Parathyroid adenoma (tissue), 2 donors: ENCODE measurements around the gene WWP2.
A peak's percentile ranks its signal among the peaks of the same experiment; 100 is the strongest.

ENCODE experiments used
- H2AFZ ChIP-seq: fragments of 300-600 bp; sonication (generic); one replicate; pipeline ENCODE4 v1.7.0; 2017; ENCODE audit warnings: antibody characterized with exemption, mild to moderate bottlenecking
- H3K27ac ChIP-seq: fragments of 300-600 bp; sonication (generic); one replicate; pipeline ENCODE4 v1.7.0; 2017
- H3K27me3 ChIP-seq: fragments of 300-600 bp; sonication (generic); one replicate; pipeline ENCODE4 v1.7.0; 2017; ENCODE audit warnings: low read length; ENCODE audit not compliant: control insufficient read depth, insufficient read depth
- H3K36me3 ChIP-seq: fragments of 300-600 bp; sonication (generic); one replicate; pipeline ENCODE4 v1.7.0; 2017; ENCODE audit warnings: low read length; ENCODE audit not compliant: control insufficient read depth, insufficient read depth
- H3K4me1 ChIP-seq: fragments of 300-600 bp; sonication (generic); one replicate; pipeline ENCODE4 v1.7.0; 2017; ENCODE audit warnings: control low read depth
- H3K4me2 ChIP-seq: fragments of 300-600 bp; sonication (generic); one replicate; pipeline ENCODE4 v1.7.0; 2017; ENCODE audit warnings: low read length
- H3K4me3 ChIP-seq: fragments of 300-600 bp; sonication (generic); one replicate; pipeline ENCODE4 v1.7.0; 2017; ENCODE audit warnings: low read depth, low read length
- H3K79me2 ChIP-seq: fragments of 300-600 bp; sonication (generic); one replicate; pipeline ENCODE4 v1.7.0; 2017; ENCODE audit warnings: control low read depth
- H3K9ac ChIP-seq: fragments of 300-600 bp; sonication (generic); one replicate; pipeline ENCODE4 v1.7.0; 2017; ENCODE audit warnings: mild to moderate bottlenecking
- H3K9me3 ChIP-seq: fragments of 300-600 bp; sonication (generic); one replicate; pipeline ENCODE4 v1.7.0; 2017; ENCODE audit warnings: low read length; ENCODE audit not compliant: control insufficient read depth
- TF ChIP-seq, protein P1 (sequence below): fragments of 300-600 bp; sonication (generic); IDR thresholded peaks from one replicate; pipeline ENCODE4 v1.7.0; 2017; ENCODE audit warnings: antibody characterized with exemption, mild to moderate bottlenecking
- donor health status: primary hyperparathyroidism.

The WWP2 gene

GRCh38 chr16:69745232-69745612 is 16.9 kb upstream of the WWP2 start:
- Histone ChIP-seq H2AFZ (no peak overlapping the region), H3K79me2 (no peaks in the 10 kb centered on the region), H3K4me1 (no peaks in the 10 kb centered on the region), H3K4me3 (no peak overlapping the region), H3K9me3 (no peaks in the 10 kb centered on the region), H3K27ac (no peak overlapping the region), H3K4me2 (no peak overlapping the region), H3K9ac (no peak overlapping the region), H3K27me3 (no peaks in the 10 kb centered on the region), H3K36me3 (no peaks in the 10 kb centered on the region)
- TF ChIP-seq, protein P1, sequence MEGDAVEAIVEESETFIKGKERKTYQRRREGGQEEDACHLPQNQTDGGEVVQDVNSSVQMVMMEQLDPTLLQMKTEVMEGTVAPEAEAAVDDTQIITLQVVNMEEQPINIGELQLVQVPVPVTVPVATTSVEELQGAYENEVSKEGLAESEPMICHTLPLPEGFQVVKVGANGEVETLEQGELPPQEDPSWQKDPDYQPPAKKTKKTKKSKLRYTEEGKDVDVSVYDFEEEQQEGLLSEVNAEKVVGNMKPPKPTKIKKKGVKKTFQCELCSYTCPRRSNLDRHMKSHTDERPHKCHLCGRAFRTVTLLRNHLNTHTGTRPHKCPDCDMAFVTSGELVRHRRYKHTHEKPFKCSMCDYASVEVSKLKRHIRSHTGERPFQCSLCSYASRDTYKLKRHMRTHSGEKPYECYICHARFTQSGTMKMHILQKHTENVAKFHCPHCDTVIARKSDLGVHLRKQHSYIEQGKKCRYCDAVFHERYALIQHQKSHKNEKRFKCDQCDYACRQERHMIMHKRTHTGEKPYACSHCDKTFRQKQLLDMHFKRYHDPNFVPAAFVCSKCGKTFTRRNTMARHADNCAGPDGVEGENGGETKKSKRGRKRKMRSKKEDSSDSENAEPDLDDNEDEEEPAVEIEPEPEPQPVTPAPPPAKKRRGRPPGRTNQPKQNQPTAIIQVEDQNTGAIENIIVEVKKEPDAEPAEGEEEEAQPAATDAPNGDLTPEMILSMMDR: no peak

GRCh38 chr16:69745959-69746358 is 16.2 kb upstream of the WWP2 start:
- TF ChIP-seq, protein P1: no peak
- H3K4me2 ChIP-seq: no peak overlapping the region
- no peak overlapping the region for H3K27ac ChIP-seq
- H3K79me2 ChIP-seq: no peaks in the 10 kb centered on the region
- H3K4me3 ChIP-seq: no peak overlapping the region
- no peaks in the 10 kb centered on the region for H3K9me3 ChIP-seq
- no peaks in the 10 kb centered on the region for H3K4me1 ChIP-seq
- no peak overlapping the region for H2AFZ ChIP-seq
- no peak overlapping the region for H3K9ac ChIP-seq
- H3K36me3 ChIP-seq: no peaks in the 10 kb centered on the region
- H3K27me3 ChIP-seq: no peaks in the 10 kb centered on the region

- TF ChIP-seq, protein P1: no peak
Measured at GRCh38 chr16:69747115-69747514, 15.0 kb upstream of the WWP2 start.

DNA sequence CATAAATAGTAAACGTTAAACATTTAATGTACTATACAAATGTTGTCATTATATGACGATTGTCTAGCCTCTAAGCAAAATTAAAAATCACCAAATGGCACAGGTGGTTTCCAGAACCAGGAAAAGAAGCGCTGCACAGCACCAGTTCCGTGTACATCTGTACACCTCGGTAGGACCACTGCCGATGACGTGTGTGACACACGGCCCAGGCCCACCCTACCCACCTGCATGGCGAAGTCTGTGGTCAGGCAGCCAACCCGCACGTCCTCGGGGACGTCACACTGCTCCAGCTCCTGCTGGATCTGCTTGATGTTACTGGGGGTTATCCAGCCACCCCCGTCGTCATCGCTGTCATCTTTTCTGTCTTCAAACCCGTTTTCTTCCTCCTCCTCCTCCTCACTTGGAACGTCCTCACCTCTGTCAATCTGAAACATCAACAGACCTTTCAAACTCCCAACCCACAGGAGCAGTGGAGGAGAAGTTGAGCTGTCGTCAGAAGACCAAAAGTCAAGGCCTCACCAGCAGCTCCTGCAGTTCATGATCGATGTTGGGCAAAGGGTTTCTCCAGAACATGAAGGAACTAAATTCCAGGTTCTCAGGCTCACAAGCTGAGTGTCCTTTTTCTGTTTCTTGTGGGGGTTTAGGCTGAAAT is 13.3 kb upstream of the WWP2 start:
- TF ChIP-seq, protein P1: no peak
- no peaks in the 10 kb centered on the region for H3K27me3 ChIP-seq

More at GRCh38 chr16:69747115-69747514, 15.0 kb upstream of the WWP2 start:
- Histone ChIP-seq H3K4me3 (no peak overlapping the region), H3K4me2 (no peak overlapping the region), H3K36me3 (no peaks in the 10 kb centered on the region), H3K4me1 (no peaks in the 10 kb centered on the region), H3K79me2 (no peaks in the 10 kb centered on the region), H3K27me3 (no peaks in the 10 kb centered on the region), H3K9ac (no peak overlapping the region), H3K27ac (no peak overlapping the region), H3K9me3 (no peaks in the 10 kb centered on the region), H2AFZ (no peak overlapping the region)

GRCh38 chr16:69754143-69754468 is 8.0 kb upstream of the WWP2 start:
- Histone ChIP-seq H3K4me2 (peak overlapping the region; percentile 84), H3K27me3 (no peaks in the 10 kb centered on the region), H2AFZ (peak overlapping the region; percentile 92), H3K9ac (no peak overlapping the region), H3K4me3 (peak overlapping the region; percentile 71), H3K36me3 (no peaks in the 10 kb centered on the region), H3K27ac (peak overlapping the region; percentile 36), H3K9me3 (no peaks in the 10 kb centered on the region), H3K4me1 (no peaks in the 10 kb centered on the region), H3K79me2 (peaks cover 11% of the 10 kb centered on the region)
- TF ChIP-seq, protein P1: no peak

More for the DNA sequence above, 13.3 kb upstream of the WWP2 start:
- Histone ChIP-seq H3K9ac (no peak overlapping the region), H3K4me2 (no peak overlapping the region), H3K79me2 (peaks cover 2% of the 10 kb centered on the region), H3K4me1 (no peaks in the 10 kb centered on the region), H3K9me3 (no peaks in the 10 kb centered on the region), H3K27ac (no peak overlapping the region), H3K4me3 (no peak overlapping the region), H2AFZ (no peak overlapping the region), H3K36me3 (no peaks in the 10 kb centered on the region)
